Activated CD4-positive, alpha-beta T cell treated with anti-CD3 and anti-CD28 coated beads, Interleukin-2, amount 10 ng/mL, durations not matched to agents 7 days and 5 days (primary cell): ENCODE data around the gene ZNF500. TPM values are rescaled to one million over a fixed set of nuclear protein-coding genes. Genes with fewer than 3 reads are reported as not detected.

Source experiments
- CTCF ChIA-PET: fragments of 350-600 bp; sonication (Branson Sonifier 250); formaldehyde crosslinking; loops from one replicate; lab custom pipeline; 2021; ENCODE audit warnings: antibody characterized with exemption; lab: Charles Lee
- POLR2A ChIA-PET: fragments of 350-600 bp; sonication (Branson Sonifier 250); formaldehyde crosslinking; loops from one replicate; lab custom pipeline; 2021; ENCODE audit warnings: antibody characterized with exemption; lab: Charles Lee
- DNase-seq: peaks from one replicate; pipeline ENCODE4 v3.0.0-alpha.2; 2020
- H3K27ac Mint-ChIP-seq: one replicate; pipeline ENCODE4 v1.8.0; 2021; ENCODE audit warnings: mild to moderate bottlenecking, moderate library complexity, mixed read lengths
- H3K27me3 Mint-ChIP-seq: one replicate; pipeline ENCODE4 v1.8.0; 2021; ENCODE audit warnings: mixed read lengths
- H3K36me3 Mint-ChIP-seq: one replicate; pipeline ENCODE4 v1.8.0; 2021; ENCODE audit warnings: low read depth, mixed read lengths
- H3K4me1 Mint-ChIP-seq: one replicate; pipeline ENCODE4 v1.8.0; 2021; ENCODE audit warnings: mixed read lengths
- H3K4me3 Mint-ChIP-seq: one replicate; pipeline ENCODE4 v1.8.0; 2021; ENCODE audit warnings: mild to moderate bottlenecking, moderate library complexity, mixed read lengths
- H3K9me3 Mint-ChIP-seq: one replicate; pipeline ENCODE4 v1.8.0; 2021; ENCODE audit warnings: mixed read lengths
- total RNA-seq, 2 experiments: library from RNA; stranded (reverse); gene quantifications; one replicate each; pipeline ENCODE4 v1.2.3, GENCODE V29; 2021

ZNF500 gene
- total RNA-seq: 10 to 100 TPM; 12.7 to 18.7 TPM

GRCh38 chr16:4766875-4767628, at the start of gene ZNF500:
TSS of gene ZNF500 (minus strand) at chr16:4767162. CDS start at chr16:4765978, 1,184 bp downstream.
- Mint-ChIP-seq H3K9me3 (no peaks in the 10 kb centered on the region), H3K36me3 (peaks cover 11% of the 10 kb centered on the region), H3K4me3 (peak within 1 kb of the TSS; percentile 90), H3K27ac (peak within 1 kb of the TSS; percentile 92), H3K4me1 (peaks cover 35% of the 10 kb centered on the region), H3K27me3 (no peaks in the 10 kb centered on the region)
- POLR2A ChIA-PET: no interaction called here
- peak; percentile 96 for DNase-seq
- CTCF ChIA-PET: no interaction called here

- CTCF ChIA-PET: interaction anchor here (0.6 kb wide), 1 partner anchor 367 kb away, joined by 3 read pairs; no protein-coding TSS in a partner anchor
- peaks cover 2% of the 10 kb centered on the region for H3K4me1 Mint-ChIP-seq
- H3K9me3 Mint-ChIP-seq: no peaks in the 10 kb centered on the region
- no peak overlapping the region for H3K27ac Mint-ChIP-seq
- H3K27me3 Mint-ChIP-seq: no peaks in the 10 kb centered on the region
- H3K4me3 Mint-ChIP-seq: no peak overlapping the region
- H3K36me3 Mint-ChIP-seq: peaks cover 48% of the 10 kb centered on the region
- no peak for DNase-seq
- POLR2A ChIA-PET: interaction anchor here (0.7 kb wide), 1 partner anchor 1576 kb away, joined by 5 read pairs; no protein-coding TSS in a partner anchor
Measured at GRCh38 chr16:4814542-4815173, 47.7 kb upstream of the ZNF500 start.

- ChIA-PET POLR2A (no interaction called here), CTCF (interaction anchor here (0.6 to 0.9 kb wide), 2 partner anchors 163 to 173 kb away, joined by 3 read pairs; no protein-coding TSS in a partner anchor)
- DNase-seq: no peak
- Mint-ChIP-seq H3K4me1 (peaks cover 2% of the 10 kb centered on the region), H3K4me3 (no peak overlapping the region), H3K9me3 (no peaks in the 10 kb centered on the region), H3K27me3 (no peaks in the 10 kb centered on the region), H3K27ac (no peak overlapping the region), H3K36me3 (peaks cover 48% of the 10 kb centered on the region)
Measured at GRCh38 chr16:4814046-4814445, 47.1 kb upstream of the ZNF500 start.

GRCh38 chr16:4813251-4814003, 46.5 kb upstream of the ZNF500 start:
- H3K27ac Mint-ChIP-seq: no peak overlapping the region
- DNase-seq: no peak
- H3K4me1 Mint-ChIP-seq: peaks cover 2% of the 10 kb centered on the region
- no peaks in the 10 kb centered on the region for H3K27me3 Mint-ChIP-seq
- no peak overlapping the region for H3K4me3 Mint-ChIP-seq
- CTCF ChIA-PET: interaction anchor here (0.6 to 0.9 kb wide), 2 partner anchors 163 to 172 kb away, joined by 3 read pairs; no protein-coding TSS in a partner anchor
- POLR2A ChIA-PET: no interaction called here
- no peaks in the 10 kb centered on the region for H3K9me3 Mint-ChIP-seq
- H3K36me3 Mint-ChIP-seq: peaks cover 47% of the 10 kb centered on the region

- Mint-ChIP-seq H3K9me3 (no peaks in the 10 kb centered on the region), H3K27ac (no peak overlapping the region), H3K4me3 (no peak overlapping the region), H3K36me3 (peaks cover 44% of the 10 kb centered on the region), H3K27me3 (no peaks in the 10 kb centered on the region), H3K4me1 (peaks cover 2% of the 10 kb centered on the region)
- POLR2A ChIA-PET: interaction anchor here (0.6 kb wide), 1 partner anchor 13 kb away, joined by 3 read pairs; no protein-coding TSS in a partner anchor
- DNase-seq: no peak
- CTCF ChIA-PET: interaction anchor here (0.6 to 1.5 kb wide), 2 partner anchors 9 to 66 kb away, joined by 3 read pairs; partner anchors contain the start of gene ROGDI
Measured at GRCh38 chr16:4811773-4812172, 44.8 kb upstream of the ZNF500 start.

- Mint-ChIP-seq H3K27ac (no peak overlapping the region), H3K9me3 (no peaks in the 10 kb centered on the region), H3K36me3 (peaks cover 42% of the 10 kb centered on the region), H3K4me1 (peaks cover 2% of the 10 kb centered on the region), H3K27me3 (no peaks in the 10 kb centered on the region), H3K4me3 (no peak overlapping the region)
- ChIA-PET CTCF (interaction anchor here (0.6 to 1.5 kb wide), 2 partner anchors 9 to 67 kb away, joined by 3 read pairs; partner anchors contain the start of gene ROGDI), POLR2A (no interaction called here)
- DNase-seq: no peak
Measured at GRCh38 chr16:4811242-4811641, 44.3 kb upstream of the ZNF500 start.

GRCh38 chr16:4806280-4806679, 39.3 kb upstream of the ZNF500 start:
- H3K36me3 Mint-ChIP-seq: peaks cover 22% of the 10 kb centered on the region
- H3K9me3 Mint-ChIP-seq: no peaks in the 10 kb centered on the region
- POLR2A ChIA-PET: no interaction called here
- no peak overlapping the region for H3K27ac Mint-ChIP-seq
- no peaks in the 10 kb centered on the region for H3K27me3 Mint-ChIP-seq
- DNase-seq: no peak
- H3K4me1 Mint-ChIP-seq: peaks cover 15% of the 10 kb centered on the region
- no peak overlapping the region for H3K4me3 Mint-ChIP-seq
- CTCF ChIA-PET: interaction anchor here (0.6 kb wide), 2 partner anchors 122 to 139 kb away, joined by 3 to 4 read pairs; no protein-coding TSS in a partner anchor

- POLR2A ChIA-PET: no interaction called here
- Mint-ChIP-seq H3K27me3 (no peaks in the 10 kb centered on the region), H3K27ac (no peak overlapping the region), H3K4me1 (peaks cover 23% of the 10 kb centered on the region), H3K4me3 (no peak overlapping the region), H3K9me3 (no peaks in the 10 kb centered on the region), H3K36me3 (peaks cover 19% of the 10 kb centered on the region)
- CTCF ChIA-PET: no interaction called here
- DNase-seq: no peak
Measured at GRCh38 chr16:4805231-4805630, 38.3 kb upstream of the ZNF500 start.

GRCh38 chr16:4803898-4804762, 37.2 kb upstream of the ZNF500 start:
- H3K27me3 Mint-ChIP-seq: no peaks in the 10 kb centered on the region
- ChIA-PET CTCF (no interaction called here), POLR2A (no interaction called here)
- peak overlapping the region; percentile 27 for H3K4me3 Mint-ChIP-seq
- H3K9me3 Mint-ChIP-seq: no peaks in the 10 kb centered on the region
- DNase-seq: no peak
- H3K27ac Mint-ChIP-seq: peak overlapping the region; percentile 15
- H3K4me1 Mint-ChIP-seq: peaks cover 23% of the 10 kb centered on the region
- H3K36me3 Mint-ChIP-seq: peaks cover 19% of the 10 kb centered on the region

- Mint-ChIP-seq H3K36me3 (peaks cover 15% of the 10 kb centered on the region), H3K27ac (peak overlapping the region; percentile 83), H3K9me3 (no peaks in the 10 kb centered on the region), H3K4me3 (peak overlapping the region; percentile 81), H3K4me1 (peaks cover 23% of the 10 kb centered on the region), H3K27me3 (no peaks in the 10 kb centered on the region)
- CTCF ChIA-PET: interaction anchor here (0.6 to 1.0 kb wide), 2 partner anchors 69 to 141 kb away, joined by 3 to 4 read pairs; partner anchors contain the start of genes ANKS3 and DNAAF8
- POLR2A ChIA-PET: interaction anchor here (0.9 kb wide), 1 partner anchor 70 kb away, joined by 4 read pairs; the partner anchor contains the start of gene ANKS3
- no peak for DNase-seq
Measured at GRCh38 chr16:4803401-4803844, 36.5 kb upstream of the ZNF500 start.

- ChIA-PET POLR2A (interaction anchor here (0.9 kb wide), 1 partner anchor 69 kb away, joined by 4 read pairs; the partner anchor contains the start of gene ANKS3), CTCF (interaction anchor here (0.6 to 1.0 kb wide), 3 partner anchors 9 to 141 kb away, joined by 3 to 4 read pairs (median 3); partner anchors contain the start of genes ANKS3 and DNAAF8)
- Mint-ChIP-seq H3K27me3 (no peaks in the 10 kb centered on the region), H3K4me1 (peaks cover 23% of the 10 kb centered on the region), H3K9me3 (no peaks in the 10 kb centered on the region), H3K4me3 (peak overlapping the region; percentile 81), H3K27ac (peak overlapping the region; percentile 83), H3K36me3 (peaks cover 15% of the 10 kb centered on the region)
- peak; percentile 90 for DNase-seq
Measured at GRCh38 chr16:4802659-4803287, 35.8 kb upstream of the ZNF500 start.
